GM12873 (cell line): ENCODE results near the gene GNG4.

Source experiments
- TF ChIP-seq, protein P1 (sequence below): IDR thresholded peaks from 2 replicates; pipeline ENCODE4 v1.5.1; 2012; ENCODE audit warnings: low read depth, mild to moderate bottlenecking, moderate library complexity, low read length, control low read depth; ENCODE audit not compliant: insufficient read depth; ENCODE audit errors: missing control alignments

GNG4 gene

DNA sequence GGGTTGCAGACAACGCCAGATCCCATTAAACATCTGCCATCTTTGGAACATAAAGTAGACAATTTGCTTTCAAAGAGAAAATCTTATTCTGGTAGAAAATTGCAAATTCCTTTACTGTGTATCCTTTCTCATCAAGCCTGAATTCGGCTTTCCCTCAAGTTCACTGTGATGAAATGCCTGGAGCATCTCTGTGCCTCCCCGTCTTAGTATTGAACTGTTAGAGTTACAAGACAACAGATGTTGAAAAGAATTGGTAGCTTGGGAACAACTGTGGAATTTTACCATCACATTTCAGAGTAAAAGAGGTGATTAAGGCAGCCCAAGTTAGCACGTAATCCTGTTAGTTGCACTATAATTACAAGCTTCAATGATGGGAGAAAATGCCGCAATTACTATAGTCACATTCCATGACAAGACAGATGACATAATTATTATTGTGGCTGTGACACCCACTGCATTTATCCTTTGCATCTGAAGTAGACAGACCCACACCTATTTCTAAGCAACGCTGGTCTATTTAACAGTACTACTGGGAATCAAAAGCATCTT, 90.9 kb downstream of the GNG4 start:
- TF ChIP-seq, protein P1, sequence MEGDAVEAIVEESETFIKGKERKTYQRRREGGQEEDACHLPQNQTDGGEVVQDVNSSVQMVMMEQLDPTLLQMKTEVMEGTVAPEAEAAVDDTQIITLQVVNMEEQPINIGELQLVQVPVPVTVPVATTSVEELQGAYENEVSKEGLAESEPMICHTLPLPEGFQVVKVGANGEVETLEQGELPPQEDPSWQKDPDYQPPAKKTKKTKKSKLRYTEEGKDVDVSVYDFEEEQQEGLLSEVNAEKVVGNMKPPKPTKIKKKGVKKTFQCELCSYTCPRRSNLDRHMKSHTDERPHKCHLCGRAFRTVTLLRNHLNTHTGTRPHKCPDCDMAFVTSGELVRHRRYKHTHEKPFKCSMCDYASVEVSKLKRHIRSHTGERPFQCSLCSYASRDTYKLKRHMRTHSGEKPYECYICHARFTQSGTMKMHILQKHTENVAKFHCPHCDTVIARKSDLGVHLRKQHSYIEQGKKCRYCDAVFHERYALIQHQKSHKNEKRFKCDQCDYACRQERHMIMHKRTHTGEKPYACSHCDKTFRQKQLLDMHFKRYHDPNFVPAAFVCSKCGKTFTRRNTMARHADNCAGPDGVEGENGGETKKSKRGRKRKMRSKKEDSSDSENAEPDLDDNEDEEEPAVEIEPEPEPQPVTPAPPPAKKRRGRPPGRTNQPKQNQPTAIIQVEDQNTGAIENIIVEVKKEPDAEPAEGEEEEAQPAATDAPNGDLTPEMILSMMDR = no peak

DNA sequence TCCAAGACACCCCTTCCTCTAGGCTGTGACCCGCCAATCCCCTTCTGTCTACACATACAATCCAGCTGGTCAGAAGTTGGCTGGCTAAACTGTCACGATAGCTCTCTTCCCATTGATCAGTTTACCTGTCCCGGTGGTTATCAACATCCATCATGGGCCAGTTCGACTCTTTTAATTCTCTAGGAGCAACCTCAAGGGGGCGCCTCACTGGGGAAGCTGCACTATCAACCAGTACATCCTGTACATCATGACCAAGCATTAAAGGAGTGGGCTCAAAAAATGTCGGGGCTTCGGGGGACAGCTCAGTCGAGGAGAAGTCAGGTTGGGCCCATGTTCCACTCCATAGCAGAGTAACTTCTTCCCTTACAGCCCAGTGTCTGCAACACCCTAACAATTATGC, 92.1 kb downstream of the GNG4 start:
- TF ChIP-seq, protein P1 = peak; percentile 27

GRCh38 chr1:235556807-235557206, 92.8 kb downstream of the GNG4 start:
- TF ChIP-seq, protein P1 = no peak

DNA sequence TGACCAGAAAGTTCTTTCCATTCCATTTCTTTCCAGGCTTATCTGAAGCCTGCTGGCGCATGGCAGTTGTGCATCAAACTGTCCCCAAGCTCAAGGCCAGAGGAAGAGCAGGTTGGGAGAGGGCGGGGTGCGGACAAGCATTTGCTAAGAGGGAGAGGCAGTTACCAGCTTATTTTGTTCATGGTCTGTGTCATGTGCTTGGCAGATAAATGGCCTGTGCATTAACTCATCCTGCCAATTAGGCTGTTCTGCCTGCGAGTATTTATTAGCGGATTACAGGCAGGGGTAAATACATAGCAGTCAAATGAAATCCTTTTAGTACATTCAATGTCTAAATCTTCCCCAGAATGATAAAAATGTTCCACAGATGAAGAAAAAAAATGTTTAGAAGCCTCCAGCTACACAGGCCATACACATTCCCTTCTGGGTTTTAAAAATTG, 96.5 kb downstream of the GNG4 start:
- TF ChIP-seq, protein P1 = no peak

GRCh38 chr1:235552146-235552716, 97.4 kb downstream of the GNG4 start:
- TF ChIP-seq, protein P1 = no peak

DNA sequence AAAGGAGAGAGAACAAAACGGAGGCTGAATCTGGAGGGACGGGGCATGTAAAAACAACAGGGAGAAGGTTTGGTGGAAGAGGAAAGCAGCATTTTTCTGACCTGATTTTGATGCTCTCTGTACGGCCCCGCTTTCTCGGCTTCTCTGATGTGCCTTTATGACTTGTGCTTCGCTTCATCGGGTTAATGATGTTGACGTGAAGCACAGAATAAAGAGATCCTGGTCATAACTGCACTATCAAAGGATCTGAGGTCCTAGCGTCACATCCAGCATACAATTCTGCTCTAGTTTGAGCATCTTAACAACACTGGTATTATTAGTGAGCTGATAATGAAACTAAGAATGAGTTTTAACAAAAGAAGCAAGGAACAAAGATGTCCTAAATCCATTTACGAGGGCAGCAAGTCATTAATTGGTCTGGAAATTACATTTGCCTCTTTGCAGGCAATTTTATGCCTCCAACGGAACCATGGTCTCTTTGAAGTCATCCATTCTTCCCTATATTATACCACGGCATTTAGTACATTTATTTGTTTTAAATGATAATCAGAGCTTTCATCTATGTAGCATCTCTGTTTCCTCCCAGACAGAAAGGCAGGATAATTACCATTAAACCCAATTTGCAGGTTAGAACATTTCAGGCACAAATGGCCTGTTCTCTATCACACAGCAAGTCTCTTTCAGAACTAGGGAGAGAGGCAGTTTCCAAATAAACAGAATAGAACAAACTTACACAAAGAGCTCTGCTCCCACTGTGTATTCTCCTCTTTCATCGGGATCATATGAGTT, 100.0 kb downstream of the GNG4 start:
- TF ChIP-seq, protein P1 = no peak

DNA sequence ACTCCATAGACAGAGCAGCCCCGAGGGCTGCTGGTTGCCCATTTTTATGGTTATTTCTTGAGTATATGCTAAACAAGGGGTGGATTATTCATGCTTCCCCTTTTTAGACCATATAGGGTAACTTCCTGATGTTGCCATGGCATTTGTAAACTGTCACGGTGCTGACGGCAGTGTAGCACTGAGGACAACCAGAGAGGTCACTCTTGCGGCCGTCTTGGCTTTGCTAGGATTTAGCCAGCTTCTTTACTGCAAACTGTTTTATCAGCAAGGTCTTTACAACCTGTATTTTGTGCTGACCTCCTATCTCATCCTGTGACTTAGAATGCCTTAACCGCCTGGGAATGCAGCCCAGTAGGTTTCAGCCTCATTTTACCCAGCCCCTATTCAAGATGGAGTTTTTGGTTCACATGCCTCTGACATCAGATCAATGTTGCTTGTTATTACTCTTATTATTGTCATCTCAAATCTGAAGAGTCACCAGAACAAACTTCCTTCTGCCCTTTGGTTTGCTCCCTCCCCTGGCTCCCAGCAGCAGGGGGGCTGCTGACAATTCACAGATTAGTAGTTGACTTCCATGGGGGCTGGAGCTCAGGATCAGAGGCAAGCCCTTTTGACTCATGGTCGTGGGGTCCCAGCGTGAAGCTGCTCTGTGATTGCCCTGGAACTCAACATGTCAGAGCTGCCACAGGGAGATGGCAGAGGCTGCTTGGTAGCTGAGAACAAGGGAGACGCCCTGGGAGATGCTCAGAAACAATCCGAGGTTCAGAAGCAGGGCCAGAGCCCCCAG, 103.0 kb downstream of the GNG4 start:
- TF ChIP-seq, protein P1 = peak; percentile 18
